Measurements from ENCODE around the gene SPATA13. TPM values are rescaled to one million over a fixed set of nuclear protein-coding genes. Genes with fewer than 3 reads are reported as not detected.

Gene SPATA13
- total RNA-seq, 4 donors from 2014 or later, result 9.0 to 46.0 (median 18.7) TPM

DNA sequence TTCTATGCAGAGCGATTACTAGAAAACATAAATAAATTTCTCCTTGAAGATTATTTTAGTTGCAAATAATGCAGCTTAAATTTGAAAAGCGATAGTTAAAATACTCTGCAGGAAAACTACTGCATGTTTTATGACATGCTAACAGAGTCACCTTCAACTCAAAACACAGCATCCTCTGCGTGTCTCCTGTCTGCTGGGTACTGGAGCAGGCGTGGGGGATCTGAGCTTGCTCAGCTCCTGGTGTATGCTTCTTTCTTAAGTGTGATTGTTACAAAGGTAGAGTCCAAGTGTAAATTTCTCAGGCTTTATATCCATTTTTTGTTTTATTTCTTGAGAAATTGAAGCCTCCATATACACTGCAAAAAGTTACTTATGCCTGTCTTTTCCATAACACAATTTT, 15.3 kb downstream of the SPATA13 start:
- no peak for ATAC-seq (ENCODE audit: low FRiP score)
- TF ChIP-seq, protein P1, sequence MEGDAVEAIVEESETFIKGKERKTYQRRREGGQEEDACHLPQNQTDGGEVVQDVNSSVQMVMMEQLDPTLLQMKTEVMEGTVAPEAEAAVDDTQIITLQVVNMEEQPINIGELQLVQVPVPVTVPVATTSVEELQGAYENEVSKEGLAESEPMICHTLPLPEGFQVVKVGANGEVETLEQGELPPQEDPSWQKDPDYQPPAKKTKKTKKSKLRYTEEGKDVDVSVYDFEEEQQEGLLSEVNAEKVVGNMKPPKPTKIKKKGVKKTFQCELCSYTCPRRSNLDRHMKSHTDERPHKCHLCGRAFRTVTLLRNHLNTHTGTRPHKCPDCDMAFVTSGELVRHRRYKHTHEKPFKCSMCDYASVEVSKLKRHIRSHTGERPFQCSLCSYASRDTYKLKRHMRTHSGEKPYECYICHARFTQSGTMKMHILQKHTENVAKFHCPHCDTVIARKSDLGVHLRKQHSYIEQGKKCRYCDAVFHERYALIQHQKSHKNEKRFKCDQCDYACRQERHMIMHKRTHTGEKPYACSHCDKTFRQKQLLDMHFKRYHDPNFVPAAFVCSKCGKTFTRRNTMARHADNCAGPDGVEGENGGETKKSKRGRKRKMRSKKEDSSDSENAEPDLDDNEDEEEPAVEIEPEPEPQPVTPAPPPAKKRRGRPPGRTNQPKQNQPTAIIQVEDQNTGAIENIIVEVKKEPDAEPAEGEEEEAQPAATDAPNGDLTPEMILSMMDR (IDR thresholded peaks at IDR 0.05), result no peak
- no peak for DNase-seq (ENCODE audit: low spot score)

DNA sequence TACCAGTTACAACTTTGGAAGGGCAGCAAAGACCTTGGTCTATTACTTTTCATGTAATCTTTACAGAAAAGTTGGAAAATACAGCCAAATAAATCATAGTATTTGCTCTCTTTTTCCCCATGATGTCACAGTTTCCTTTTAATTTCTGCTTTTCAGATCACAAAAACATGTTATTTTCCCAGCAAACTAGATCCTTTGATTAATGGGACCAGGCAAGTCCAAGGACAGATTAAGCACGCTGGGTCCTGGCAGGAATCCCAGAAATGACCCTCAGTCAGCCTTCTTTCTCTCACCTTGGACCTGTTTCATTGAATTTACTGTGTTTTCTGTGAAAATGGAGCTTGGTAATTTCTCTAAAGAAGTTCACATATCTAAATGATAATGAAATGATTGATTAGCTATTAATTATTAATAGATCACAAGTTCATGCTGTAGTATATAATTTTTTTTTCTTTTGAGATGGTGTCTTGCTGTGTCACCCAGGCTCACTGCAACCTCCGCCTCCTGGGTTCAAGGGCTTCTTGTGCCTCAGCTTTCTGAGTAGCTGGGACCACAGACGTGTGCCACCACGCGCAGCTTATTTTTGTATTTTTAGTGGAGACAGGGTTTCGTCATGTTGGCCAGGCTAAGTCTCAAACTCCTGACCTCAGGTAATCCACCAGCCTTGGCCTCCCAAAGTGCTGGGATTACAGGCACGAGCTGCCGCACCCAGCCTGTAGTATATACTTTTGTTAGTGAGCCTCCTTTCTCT, 16.0 kb downstream of the SPATA13 start:
- DNase-seq (ENCODE audit: low spot score), result no peak
- TF ChIP-seq, protein P1 (IDR thresholded peaks at IDR 0.05), result no peak

DNA sequence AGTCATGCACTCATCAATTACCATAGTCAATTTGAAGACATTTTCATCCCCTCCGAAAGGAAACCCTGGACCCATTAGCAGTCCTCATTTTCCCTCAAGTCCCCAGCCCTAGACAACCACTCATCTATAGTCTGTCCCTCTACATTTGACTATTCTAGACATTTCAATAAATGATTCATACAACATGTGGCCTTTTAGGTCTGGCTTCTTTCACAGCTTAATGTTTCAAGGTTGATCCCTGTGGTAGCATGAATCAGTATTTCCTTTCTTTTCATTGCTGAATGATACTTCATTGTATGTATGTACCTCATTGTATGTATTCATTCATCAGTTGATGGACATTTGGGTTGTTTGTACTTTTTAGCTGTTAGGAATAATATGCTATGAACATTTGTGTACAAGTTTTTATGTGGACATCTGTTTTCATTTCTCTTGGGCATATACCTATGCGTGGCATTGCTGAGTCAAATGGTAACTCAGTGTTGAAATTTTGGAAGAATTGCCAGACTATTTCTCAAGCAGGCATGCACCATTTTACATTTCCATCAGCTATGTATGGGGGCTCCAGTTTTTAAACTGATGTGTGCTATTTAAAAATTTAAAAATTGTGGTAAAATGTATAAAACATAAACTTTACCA, 18.4 kb downstream of the SPATA13 start:
- TF ChIP-seq, protein P1 (IDR thresholded peaks at IDR 0.05), result no peak
- DNase-seq (ENCODE audit: low spot score), result no peak
- no peak for ATAC-seq (ENCODE audit: low FRiP score)

More for the DNA sequence above, 16.0 kb downstream of the SPATA13 start:
- ATAC-seq (ENCODE audit: low FRiP score), result no peak

DNA sequence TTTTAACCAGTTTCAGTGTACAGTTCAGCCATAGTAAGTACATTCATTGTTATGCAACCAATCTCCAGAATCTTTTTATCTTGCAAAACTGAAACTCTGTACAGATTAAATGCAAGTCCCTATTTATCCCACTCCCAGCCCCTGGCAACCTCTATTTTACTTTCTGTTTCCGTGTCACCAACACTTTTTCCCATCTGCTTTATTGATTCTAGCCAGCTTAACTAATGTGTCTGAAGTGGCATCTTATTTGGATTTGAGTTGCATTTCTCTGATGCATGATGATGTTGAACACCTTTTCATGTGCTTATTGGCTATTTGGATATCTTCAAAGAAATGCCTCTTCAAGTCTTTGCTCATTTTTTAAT, 18.9 kb downstream of the SPATA13 start:
- ATAC-seq (ENCODE audit: low FRiP score) (no peak), DNase-seq (ENCODE audit: low spot score) (no peak)
- TF ChIP-seq, protein P1 (IDR thresholded peaks at IDR 0.05), result no peak

DNA sequence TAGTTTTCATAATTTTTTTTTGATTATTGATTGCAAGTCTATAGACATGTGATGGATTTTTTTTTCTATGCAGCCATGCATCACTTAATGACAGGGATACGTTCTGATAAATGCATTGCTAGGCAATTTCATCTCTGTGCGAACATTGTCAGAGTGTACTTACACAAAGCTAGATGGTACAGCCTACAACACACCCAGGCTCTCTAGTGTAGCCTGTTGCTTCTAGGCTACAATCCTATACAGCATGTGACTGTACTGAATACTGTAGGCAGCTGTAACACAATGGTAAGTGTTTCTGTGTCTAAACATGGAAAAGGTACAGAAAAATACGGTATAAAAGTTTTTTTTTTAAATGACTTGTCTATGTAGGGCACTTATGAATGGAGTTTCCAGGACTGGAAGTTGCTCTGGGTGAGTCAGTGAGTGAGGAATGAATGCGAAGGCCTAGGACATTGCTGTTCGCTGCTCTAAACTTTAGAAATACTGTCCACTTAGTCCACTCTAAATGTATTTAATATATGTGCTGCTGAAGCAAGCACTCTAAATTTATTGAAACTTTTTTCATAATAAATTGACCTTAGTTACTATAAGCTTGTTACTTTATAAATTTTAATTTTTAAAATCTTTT, 20.3 kb downstream of the SPATA13 start:
- DNase-seq (ENCODE audit: low spot score), result no peak
- no peak for ATAC-seq (ENCODE audit: low FRiP score)
- TF ChIP-seq, protein P1 (IDR thresholded peaks at IDR 0.05), result no peak

DNA sequence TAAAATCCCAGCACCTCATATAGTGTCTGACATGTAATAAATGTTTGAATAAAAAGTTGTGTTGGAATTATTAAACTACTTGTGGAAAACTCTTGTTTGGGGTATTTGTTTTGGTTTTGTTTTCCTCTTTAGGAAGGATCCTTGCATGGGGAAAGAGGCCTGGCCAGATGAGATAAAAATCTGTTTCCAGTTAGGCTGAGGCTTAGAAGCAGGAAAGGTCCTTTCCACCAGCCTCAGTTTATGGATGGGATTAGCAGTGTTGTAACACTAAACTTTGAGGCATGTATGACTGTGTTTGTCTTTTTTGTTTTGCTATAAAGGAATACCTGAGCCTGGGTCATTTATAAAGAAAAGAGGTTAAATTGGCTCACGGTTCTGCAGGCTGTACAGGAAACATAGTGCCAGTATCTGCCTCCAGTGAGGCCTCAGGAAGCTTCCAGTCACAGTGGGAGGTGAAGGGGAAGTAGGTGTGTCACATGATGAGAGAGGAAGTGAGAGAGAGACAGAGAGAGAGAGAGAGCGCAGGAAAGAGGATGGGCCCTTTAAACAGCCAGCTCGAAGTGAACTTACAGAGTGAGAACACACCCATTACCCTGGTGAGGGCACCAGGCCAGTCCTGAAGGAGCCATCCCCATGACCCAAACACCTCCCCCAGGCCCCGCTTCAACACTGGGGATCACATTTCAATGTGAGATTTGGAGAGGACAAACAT, 21.6 kb downstream of the SPATA13 start:
- TF ChIP-seq, protein P1 (IDR thresholded peaks at IDR 0.05), result no peak
- ATAC-seq (ENCODE audit: low FRiP score), result no peak

More for the DNA sequence above, 21.6 kb downstream of the SPATA13 start:
- no peak for DNase-seq (ENCODE audit: low spot score)
